HCEC 1CT (cell line): Measurements from ENCODE around the gene ABI2.

Source experiments
- DNase-seq: peaks from one replicate; pipeline ENCODE4 v3.0.0-alpha.2; 2017

Gene ABI2

DNA sequence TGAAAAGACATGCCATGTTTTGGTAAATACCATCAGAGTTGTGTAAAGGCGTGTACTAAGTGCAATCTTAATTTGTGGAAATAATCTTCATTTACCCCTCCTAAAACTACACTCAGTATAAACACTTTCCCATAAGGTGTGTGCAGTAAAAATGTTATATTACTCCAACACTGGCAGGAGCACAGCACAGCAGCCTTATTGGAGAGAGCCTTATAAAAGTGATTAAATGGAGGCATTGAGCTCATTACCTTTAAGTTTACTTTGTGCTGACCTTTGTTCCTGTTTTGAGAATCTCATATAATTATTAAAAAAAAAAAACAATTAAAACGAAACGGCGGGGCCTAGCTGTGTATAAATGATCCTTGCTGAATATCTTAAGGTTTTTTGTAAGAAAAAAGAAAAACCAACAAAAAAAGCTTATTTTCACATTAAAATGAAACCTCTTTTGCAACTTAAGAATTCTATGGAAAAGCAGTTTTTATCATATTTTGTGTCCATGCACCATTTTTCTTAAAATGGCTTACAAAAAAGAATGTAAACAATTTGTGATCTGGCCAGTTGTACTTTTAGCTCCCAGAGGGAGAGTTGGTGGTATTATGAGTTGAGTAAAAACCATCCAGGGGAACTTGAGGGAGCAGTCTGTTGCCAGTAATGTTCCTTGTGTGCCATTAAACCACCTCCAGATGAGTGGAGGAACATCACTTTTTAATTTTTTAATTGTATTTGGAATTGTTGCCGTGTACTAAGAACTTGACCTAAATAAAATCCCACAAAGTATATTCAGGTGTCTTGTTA is 103.4 kb downstream of the ABI2 start:
- no peak for DNase-seq

DNA sequence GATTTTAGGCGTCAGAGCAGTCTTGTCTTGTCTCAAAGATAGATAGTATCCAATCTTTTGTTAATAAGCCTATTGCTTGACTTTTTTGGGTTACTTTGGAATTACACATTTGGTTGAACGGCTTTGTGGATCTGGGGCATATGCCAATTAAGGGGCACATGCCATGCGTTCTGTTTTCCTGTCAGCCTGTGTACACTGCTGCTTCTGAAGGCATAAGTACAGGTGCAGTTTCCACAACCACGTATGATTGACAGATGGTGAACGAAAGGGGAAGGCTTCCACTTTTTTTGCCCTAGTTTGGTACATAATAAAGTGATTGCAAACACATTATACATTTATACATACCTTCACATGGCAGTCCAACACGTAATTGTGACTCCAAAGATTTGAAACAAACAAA is 104.6 kb downstream of the ABI2 start:
- no peak for DNase-seq

DNA sequence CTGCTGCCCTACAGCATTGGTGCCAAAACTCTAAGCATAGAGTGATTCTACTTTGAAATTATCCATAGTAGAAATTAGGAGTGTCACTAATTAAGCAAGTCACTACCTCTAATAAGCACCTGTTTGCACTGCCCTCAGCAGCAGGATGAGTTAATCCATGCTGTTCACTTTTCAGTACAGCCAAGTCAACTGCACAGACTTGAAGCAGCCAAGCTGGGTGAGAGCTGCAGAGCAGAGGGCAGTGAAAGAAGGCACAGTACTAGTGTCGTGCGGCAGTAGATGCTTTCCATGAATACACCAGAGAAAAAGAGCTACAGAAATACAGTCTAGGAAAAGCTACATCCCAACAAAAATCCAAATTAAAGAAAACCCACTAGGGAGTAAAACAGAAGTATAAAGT is 108.3 kb downstream of the ABI2 start:
- DNase-seq, result no peak

DNA sequence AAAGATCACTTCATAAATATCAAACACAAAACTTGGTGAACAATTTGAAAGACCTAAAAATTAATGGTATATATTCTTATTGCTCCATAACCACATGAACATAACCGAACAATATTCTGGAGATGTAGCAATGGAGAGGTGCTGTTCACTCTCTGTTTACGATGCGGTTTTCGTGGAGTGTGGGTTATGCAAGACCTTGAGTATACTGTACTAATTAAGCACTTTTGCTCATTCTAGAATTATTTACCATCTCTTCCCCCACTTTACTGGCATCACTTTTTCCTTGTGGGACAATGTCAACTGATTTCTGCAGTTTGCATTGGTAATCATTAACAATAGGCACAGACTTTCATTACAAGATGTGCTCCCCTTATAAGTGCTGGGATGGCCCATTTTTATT is 109.3 kb downstream of the ABI2 start:
- no peak for DNase-seq

DNA sequence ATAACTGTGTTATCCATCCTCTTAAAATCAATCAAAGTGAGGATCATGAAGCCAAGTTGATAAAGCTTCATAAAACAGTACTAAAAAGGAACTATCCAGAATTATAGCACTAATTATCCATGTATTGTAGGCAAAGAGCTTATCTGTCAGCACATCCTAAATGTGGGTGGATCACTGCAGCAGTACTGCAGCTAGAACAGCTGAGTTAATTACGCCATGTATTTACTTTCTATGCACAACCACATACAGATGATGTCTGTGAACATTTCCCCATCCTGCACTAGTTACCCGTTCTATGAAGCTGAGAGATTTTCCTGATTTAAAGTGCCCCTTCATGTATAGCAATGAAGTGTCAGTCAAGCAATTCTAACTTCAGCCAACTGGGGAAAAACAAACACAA is 110.3 kb downstream of the ABI2 start:
- no peak for DNase-seq

DNA sequence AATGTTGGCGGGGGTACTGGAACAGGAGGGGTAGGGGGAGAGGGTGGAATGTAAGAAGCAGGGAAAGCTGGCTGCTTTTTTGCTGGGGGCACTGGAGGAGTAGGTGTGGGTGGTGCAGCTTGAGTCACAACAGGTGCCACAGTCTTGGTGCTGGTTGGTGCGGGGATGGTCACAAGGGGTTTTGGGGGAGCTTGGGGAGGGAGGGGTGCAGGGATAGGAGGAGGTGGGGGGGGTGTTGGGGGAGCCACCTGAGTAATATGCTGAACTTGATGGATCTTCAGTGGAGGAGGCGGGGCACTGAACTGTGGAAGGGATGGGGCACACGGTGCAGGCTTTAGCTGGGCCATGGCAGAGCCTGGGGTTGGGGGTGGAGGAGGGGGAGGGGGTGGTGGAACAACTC is 112.5 kb downstream of the ABI2 start:
- DNase-seq, result no peak

DNA sequence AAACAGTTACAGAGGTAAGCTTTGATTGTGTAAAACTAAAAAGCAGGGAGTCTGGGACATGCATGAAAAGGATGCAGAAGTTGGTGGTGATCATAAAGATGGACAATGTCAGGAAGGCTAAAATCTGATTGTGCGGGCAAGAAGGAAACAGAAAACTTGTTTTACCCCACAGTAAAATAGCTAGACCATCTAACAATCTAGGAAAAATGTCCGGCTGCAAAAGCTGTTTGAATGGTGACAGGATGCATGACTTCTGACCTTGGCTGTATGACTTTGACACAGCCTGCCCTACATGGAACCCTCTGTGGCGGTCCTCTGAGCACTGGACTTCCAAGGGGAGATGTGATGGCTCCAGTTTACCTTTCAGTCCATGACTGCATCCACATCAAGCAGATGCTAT is 113.3 kb downstream of the ABI2 start:
- DNase-seq, result no peak

DNA sequence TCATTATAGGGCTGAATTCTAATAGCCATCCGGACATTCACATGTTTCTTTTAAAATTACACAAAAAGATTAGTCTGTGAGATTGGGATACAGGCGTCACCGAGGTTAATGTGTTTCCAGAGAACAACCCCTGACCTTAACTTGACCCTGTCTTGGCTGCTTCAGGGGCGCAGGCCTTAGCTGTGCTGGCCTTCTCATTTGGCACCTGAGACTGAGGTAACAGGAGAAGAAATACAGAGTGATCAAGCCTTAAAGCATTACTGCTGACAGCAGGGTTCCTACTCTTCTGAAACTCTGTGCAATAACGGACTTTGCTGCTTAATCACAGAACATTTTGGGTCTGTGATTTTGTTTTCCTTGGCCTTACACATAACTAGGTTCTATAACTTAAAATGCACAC is 114.3 kb downstream of the ABI2 start:
- no peak for DNase-seq

DNA sequence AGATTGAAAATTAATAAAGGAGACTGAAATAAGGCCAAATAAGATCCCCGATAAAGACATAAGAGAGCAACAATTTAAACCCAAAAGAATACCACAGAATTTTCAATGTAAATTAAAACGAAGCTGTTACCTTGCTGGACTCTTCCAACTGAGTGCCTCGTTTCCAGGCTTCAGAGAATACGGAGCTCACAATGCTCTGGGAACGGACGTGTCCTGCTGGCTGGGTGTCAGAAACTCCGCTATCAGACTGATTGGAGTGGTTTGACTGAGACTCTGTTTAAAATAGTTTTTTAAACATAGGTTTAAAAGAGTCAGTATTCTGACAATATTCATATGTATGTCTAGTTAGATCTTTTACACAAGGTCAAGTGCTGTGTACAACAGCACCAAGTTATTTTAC is 116.5 kb downstream of the ABI2 start:
- DNase-seq, result no peak

DNA sequence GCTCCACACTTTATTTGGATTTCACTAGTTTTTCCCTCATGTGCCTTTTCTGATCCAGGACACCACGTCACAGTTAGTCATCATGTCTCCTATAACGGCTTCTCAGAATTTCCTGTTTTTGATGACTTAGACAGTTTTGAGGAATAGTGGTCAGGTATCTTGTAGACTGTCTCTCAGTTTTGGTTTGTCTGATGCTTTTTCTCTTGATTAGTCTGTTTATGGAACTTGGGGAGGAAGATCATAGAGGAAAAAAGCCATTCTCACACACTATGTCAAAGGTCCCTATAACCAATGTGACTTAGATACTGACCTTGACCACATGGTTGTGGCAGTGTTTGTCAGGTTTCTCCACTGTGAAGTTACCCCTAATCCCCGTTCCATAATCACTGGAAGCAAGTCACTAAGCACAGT is 117.9 kb downstream of the ABI2 start:
- DNase-seq, result peak; percentile 85

DNA sequence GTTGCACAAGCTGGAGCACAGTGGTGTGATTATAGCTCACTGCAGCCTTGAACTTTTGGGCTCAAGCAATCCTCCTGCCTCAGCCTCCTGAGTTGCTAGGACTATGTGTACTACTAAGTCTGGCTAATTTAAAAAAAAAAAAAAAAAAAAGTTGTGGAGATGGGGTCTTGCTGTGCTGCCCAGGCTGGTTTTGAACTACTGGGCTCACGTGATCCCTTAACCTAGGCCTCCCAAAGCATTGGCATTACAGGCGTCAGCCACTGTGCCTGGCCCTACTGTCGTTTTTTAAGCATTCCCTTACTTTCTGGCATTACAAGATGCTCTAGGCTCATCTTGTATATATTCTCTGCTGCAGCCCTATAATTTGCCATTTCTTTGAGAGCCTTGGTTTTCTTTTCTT is 118.6 kb downstream of the ABI2 start:
- DNase-seq, result no peak

DNA sequence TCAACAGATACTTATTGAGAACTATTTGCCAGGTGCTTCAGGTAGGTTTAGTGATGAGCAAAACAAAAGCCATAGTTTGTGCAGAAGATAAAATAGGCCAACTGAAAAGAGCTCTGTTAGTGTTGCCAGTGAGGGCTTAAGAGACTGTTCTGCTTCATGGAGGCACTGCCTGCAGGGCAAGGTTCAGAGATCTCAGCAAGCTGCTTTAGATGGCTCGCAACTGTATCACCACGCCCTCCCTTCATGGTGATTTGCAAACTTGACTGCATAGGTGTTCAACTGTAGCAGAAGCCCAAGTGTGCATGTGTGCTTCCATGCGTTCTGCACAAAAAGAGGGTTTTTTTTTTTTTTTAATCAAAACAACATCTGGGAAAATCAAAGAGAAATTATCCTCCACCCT is 122.4 kb downstream of the ABI2 start:
- DNase-seq, result no peak

DNA sequence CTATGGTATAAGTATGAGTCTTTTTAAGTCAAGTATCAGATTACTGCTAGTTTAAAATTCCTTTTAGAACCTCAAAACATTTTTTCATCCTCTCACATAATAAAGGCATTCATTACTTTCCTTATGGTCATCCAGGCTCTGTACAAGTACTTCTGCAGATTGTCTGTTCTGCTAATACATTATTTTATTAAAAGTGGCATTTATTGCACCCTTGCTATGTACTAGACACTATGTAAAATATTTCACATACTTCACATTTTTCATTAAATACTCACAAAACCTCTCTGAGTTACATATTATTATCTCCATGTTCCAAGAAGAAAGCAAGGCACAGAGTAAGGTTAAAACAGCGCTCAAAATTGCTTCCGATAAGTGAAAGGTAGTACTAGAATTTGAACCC is 122.8 kb downstream of the ABI2 start:
- DNase-seq, result peak; percentile 59

DNA sequence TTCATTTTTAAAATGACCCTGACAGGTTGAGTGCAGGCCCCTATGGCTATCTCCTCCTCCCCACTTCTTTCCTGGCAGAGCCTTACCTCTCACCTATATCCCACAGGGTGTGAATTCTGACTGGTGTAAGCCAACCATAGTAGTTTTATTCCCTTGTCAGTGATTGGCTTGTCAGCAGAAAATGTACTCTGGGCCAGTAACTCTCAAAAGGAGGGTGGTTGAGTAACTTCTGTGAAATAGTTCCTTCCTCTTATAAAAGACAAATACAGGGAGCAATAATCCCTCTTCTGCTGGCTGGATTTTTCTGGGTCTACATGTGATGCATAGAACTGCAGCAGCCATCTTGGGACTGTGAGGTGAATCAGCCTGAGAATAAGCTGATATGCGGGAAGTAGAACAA is 123.5 kb downstream of the ABI2 start:
- no peak for DNase-seq

DNA sequence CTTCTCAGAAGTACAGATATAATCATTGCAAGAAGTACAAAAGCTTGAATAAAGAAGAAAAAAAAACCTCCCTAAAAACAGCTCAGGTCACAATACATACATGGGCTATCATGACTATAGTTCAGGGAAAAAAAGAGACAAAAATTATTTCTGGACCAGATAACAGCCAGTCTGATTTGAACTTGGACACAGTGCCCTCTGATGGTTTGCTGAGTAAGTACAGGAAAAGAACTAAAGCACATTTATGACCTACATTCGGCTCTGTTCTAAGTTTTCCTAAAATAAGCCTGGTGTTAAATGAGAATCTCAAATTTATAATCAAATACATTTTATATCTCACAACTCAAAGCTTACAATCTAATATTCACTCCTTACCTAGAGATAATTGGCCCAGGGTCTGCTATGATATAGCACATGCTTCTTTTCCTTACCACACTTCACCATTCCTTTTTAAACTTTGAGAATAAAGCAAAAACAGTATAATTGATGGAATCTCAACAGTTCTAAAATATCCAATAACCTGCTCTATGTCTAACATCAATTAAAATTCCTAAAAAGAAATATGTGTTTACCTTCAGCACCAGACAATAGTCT is 125.8 kb downstream of the ABI2 start:
- peak; percentile 62 for DNase-seq

DNA sequence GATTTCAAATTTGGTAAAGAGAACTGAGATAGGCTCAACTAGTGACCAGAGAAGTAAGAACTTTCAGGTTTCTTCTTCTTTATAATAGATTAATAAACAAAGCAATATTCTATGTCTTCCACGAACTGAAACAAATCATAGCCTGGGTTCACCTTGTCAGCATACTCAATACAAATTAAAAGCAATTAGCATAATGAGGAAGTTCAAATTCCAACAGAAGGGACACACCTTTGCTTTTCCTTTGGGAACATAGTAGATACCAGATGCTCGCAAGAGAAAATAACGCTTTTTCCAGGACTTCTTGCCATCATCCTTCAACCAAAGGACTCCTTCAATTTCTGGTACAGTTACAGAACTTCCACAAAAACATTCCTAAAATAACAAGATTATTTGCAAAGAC is 127.0 kb downstream of the ABI2 start:
- no peak for DNase-seq

DNA sequence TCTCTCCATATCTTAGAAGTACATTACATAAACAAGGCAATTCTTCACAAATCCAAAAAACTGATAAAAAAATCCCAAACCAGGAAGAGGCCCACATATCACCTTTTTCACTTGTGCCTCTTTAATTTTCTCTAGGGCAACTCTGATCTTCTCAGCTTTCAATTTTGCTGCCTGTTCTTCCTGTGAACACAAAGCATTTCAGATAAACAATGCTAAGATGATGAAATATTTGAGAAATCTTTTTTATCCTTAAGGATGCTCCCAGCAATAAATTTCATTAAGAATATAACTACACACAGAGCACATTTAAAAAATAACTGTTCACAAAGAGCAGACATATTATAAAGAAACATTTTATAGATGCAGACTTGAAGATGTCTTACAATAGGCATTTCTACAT is 133.6 kb downstream of the ABI2 start:
- DNase-seq, result no peak

DNA sequence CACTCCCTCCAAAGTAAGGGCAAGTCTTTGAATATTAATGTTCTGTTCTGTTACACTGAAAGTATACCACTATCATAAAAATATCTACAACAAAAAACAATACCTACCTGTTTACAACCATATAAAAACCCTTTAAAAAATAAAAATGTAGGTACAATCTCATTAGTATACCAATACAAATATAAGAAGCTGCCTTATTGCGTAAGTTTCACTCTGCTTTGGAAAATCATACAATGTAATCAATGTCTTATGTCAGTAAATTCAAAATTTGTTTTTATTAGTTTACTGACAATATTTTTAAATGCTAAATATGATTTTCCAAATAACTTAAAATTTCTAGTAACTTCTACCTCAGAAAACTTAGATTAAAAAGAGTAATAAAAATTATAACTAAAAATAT is 134.1 kb downstream of the ABI2 start:
- DNase-seq, result no peak

DNA sequence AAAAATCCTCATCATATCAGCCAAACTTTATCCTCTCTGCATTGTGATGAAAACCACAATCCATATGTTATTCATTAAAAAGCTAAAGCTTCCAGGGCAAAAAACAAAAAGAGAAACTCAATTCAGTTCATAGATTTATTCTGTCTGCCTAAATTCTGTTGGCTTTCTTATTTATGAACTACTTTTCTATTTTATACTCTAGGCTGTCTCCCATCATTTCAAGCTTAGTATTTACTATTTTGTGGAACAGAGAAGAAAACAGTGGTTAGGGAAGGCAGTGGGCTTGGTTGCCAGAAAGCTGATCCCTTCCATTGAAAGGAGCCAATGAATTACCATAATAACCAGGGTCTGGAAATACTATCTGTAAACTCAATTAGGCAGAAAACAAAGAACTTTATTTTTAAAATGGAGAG is 135.1 kb downstream of the ABI2 start:
- peak; percentile 9 for DNase-seq

DNA sequence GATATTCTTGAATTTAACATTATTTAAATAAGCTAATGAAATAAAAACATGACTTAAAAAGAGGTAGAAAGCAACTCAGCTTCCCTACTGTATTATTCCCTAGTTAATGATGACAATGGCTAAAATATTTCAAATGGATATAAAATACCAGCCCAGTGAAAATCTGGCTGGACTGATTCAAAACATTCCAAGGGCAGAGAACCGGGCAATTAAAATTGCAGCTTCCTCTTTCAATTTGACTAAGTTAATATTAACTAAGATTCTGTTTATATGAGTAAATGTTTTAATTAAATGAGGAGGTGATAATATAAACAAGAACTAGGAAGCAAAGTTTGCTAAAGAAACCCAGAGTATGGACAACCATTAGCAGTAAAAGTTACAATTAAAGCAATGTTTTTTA is 141.4 kb downstream of the ABI2 start:
- no peak for DNase-seq

DNA sequence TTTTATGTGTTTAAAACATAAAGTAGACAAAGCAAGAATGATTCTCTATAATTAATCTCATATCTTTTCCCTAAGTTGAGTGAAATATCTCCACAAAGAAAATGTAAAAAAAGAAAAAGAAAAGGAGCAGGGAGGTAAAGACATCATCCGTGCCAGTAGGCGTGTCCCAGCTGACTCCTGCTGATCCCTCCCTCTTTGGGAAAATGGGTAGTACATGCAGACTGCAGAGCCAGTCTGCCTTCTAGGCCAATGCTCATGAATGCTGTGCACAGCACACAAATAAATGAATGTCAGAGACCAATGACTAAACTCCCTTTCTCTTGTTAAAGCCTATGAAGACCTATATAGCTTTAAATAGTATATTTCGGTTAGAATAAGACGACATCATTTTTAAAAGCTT is 142.2 kb downstream of the ABI2 start:
- DNase-seq, result no peak

DNA sequence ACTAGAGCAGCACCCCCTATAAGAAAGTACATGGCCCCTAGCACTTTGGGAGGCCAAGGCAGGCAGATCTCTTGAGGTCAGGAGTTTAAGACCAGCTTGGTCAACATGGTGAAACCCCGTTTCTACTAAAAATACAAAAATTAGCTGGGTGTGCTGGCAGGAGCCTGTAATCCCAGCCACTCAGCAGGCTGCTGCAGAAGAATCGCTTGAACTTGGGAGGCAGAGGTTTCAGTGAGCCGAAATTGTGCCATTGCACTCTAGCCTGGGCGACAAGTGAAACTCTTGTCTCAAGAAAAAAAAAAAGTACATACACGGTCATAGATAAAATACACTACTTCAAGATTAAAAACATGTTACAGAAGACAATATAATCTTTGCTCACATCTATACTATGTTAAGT is 143.1 kb downstream of the ABI2 start:
- DNase-seq, result no peak

DNA sequence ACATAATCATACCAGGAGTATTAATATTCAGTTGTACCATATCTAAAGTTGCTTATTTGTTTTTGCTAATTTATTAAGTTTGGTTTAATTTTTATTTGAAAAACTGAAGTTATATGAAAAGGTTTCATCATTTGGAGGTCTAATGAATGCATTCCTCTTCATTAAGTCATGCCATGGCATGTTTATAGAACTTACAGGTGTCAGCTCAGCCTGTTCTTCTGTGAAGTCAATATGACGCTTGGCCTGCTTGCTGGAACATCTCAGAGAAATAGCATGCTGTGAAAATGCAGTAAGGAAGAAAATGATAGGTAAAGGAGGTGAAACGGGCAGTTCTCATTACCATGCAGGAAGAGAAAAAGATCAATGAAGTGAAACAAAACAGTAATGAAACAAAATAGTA is 148.7 kb downstream of the ABI2 start:
- no peak for DNase-seq

DNA sequence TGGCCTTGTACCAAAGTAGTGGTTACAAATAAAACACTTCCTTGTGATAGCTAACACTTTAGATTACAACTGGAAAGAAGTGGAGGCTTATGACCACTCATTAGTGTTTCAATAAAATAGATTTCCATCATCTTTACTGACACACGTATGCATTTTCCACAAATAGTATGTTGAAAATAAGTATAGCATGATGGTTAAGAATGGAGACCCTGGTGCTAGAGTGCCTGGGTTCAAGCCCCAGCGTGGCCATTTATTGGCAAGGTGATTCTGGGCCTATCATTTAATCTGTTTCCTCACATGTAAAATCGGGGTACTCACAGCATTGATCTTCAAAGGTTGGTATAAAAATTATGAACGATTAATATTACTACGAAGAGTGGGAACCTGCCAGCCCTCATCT is 152.4 kb downstream of the ABI2 start:
- no peak for DNase-seq
